Right lobe of liver (tissue), 6 donors: ENCODE data around the gene KCNIP1. TPM values are rescaled to one million over a fixed set of nuclear protein-coding genes. Genes with fewer than 3 reads are reported as not detected.
A peak's percentile ranks its signal among the peaks of the same experiment; 100 is the strongest.

ENCODE experiments used
- ATAC-seq, 4 donors: fragments of 200-7000 bp; cut with Tn5 transposase; one replicate each; pipeline ENCODE4 v1.9.1; 2020; ENCODE audit warnings: mild to moderate bottlenecking in 4 of 4, moderate library complexity in 4 of 4
- DNase-seq, 3 donors: peaks; one replicate each; pipeline ENCODE4 v3.0.0-alpha.2; 2020
- H3K27ac ChIP-seq, 3 donors: fragments of 200-600 bp; one replicate each; pipeline ENCODE4 v1.8.0; 2022
- H3K27me3 ChIP-seq, 2 donors: fragments of 200-600 bp; one replicate each; pipeline ENCODE4 v1.8.0; 2022
- H3K36me3 ChIP-seq, 4 donors: fragments of 200-600 bp; sonication (generic) in 1 of 4; one replicate each; pipeline versions ENCODE4 v1.5.1 to v1.8.0; 2017 to 2022; ENCODE audit warnings: control low read depth in 1 of 4
- H3K4me1 ChIP-seq, 4 donors: fragments of 200-600 bp; sonication (generic) in 1 of 4; one replicate each; pipeline versions ENCODE4 v1.5.1 to v1.8.0; 2017 to 2022; ENCODE audit warnings: control low read depth in 1 of 4
- H3K4me3 ChIP-seq, 3 donors: fragments of 200-600 bp; one replicate each; pipeline ENCODE4 v1.8.0; 2022
- H3K9me3 ChIP-seq, 4 donors: fragments of 200-600 bp; sonication (generic) in 1 of 4; one replicate each; pipeline versions ENCODE4 v1.5.1 to v1.8.0; 2017 to 2022; ENCODE audit warnings: control low read depth in 1 of 4
- CTCF ChIP-seq, 4 donors: fragments of 200-600 bp in 3 of 4; fragments of 450-650 bp in 1 of 4; IDR thresholded peaks; one replicate each; pipeline versions ENCODE4 v1.5.1 to v1.8.0; 2016 to 2022; ENCODE audit warnings: antibody characterized with exemption in 4 of 4, mild to moderate bottlenecking in 2 of 4
- POLR2A ChIP-seq: fragments of 450-650 bp; IDR thresholded peaks from one replicate; pipeline ENCODE4 v1.6.1; 2017; ENCODE audit warnings: antibody characterized with exemption, mild to moderate bottlenecking
- WGBS: methylation state at CpG from one replicate; pipeline ENCODE4 v1.1.6; 2018; ENCODE audit warnings: low coverage, low lambda C conversion rate; ENCODE audit not compliant: insufficient coverage; ENCODE audit errors: missing lambda C conversion rate; 5-methylcytosine and 5-hydroxymethylcytosine counted together
- intact Hi-C, 2 donors: fragments of 100-400 bp; cut with DNase I; formaldehyde crosslinking; loops; one replicate each; pipeline versions ENCODE4 v1.11.2 to v1.14.1; 2022
- total RNA-seq, 6 experiments: library from RNA; depleted of rRNA in 2 of 6; stranded (reverse); fragments of >200 nt in 2 of 6; fragmentation: NEBNext Ultra II Directional in 3 of 6; extraction: Animal tissue kit (Norgen Biotek cat#: 25700) in 3 of 6; gene quantifications; one replicate each; pipeline versions ENCODE4 v1.1.0 to v1.2.4, GENCODE V29; 2016 to 2023
- donor health status: DM: no; HTN: yes; CAD: no.
- donor health status: DM: no; HTN: no; CAD: no.
- donor health status: DM: no; HTN: no; CAD: no.
- donor health status: DM: no; HTN: yes; CAD: no.
- donor health status: DM: no; HTN: yes; CAD: no.

Gene KCNIP1
- total RNA-seq, 6 experiments from 2014 or later = 0.56 TPM; not detected in 5

- 44% methylated on average over 3 of the region's 3 CpGs for WGBS
- Histone ChIP-seq H3K27ac (no peak overlapping the region), H3K9me3 (no peaks in the 10 kb centered on the region), H3K4me1 (no peaks in the 10 kb centered on the region), H3K4me3 (no peak overlapping the region), H3K36me3 (no peaks in the 10 kb centered on the region), H3K27me3 (no peaks in the 10 kb centered on the region)
- TF ChIP-seq POLR2A = no peak
- no peak for TF ChIP-seq CTCF (IDR thresholded peaks at IDR 0.05)
- ATAC-seq = no peak
- DNase-seq = no peak
- intact Hi-C loops = no loop called here
These were observed 218.5 kb downstream of the KCNIP1 start for GRCh38 chr5:170722316-170722715.

GRCh38 chr5:170731052-170731451 lies 227.2 kb downstream of the KCNIP1 start:
- 71% methylated on average over 1 of the region's 1 CpG for WGBS
- intact Hi-C loops = no loop called here
- H3K27me3 ChIP-seq = no peaks in the 10 kb centered on the region

GRCh38 chr5:170732685-170733084 lies 228.9 kb downstream of the KCNIP1 start:
- Histone ChIP-seq H3K9me3 (no peaks in the 10 kb centered on the region), H3K27ac (no peak overlapping the region), H3K4me3 (no peak overlapping the region), H3K36me3 (no peaks in the 10 kb centered on the region), H3K4me1 (no peaks in the 10 kb centered on the region), H3K27me3 (no peaks in the 10 kb centered on the region)
- no peak for ATAC-seq
- no peak for DNase-seq
- TF ChIP-seq POLR2A (no peak), CTCF (IDR thresholded peaks at IDR 0.05) (no peak)
- WGBS = 26% methylated on average over 2 of the region's 2 CpGs
- intact Hi-C loops = no loop called here

More at GRCh38 chr5:170731052-170731451, 227.2 kb downstream of the KCNIP1 start:
- Histone ChIP-seq H3K4me1 (no peaks in the 10 kb centered on the region), H3K36me3 (no peaks in the 10 kb centered on the region), H3K4me3 (no peak overlapping the region), H3K9me3 (no peaks in the 10 kb centered on the region), H3K27ac (no peak overlapping the region)
- DNase-seq (no peak), ATAC-seq (no peak)
- TF ChIP-seq POLR2A = no peak
- TF ChIP-seq CTCF (IDR thresholded peaks at IDR 0.05) = no peak

- no peaks in the 10 kb centered on the region for H3K27me3 ChIP-seq
- no peaks in the 10 kb centered on the region for H3K9me3 ChIP-seq
- no peaks in the 10 kb centered on the region for H3K4me1 ChIP-seq
- no peak overlapping the region for H3K4me3 ChIP-seq
- H3K27ac ChIP-seq = no peak overlapping the region
- no peaks in the 10 kb centered on the region for H3K36me3 ChIP-seq
- ATAC-seq (no peak), DNase-seq (peak in 1 of 3 donors; percentile 14)
- no peak for TF ChIP-seq POLR2A
- TF ChIP-seq CTCF (IDR thresholded peaks at IDR 0.05) = no peak
- intact Hi-C loops = no loop called here
- WGBS = 40% methylated on average over 3 of the region's 3 CpGs
These were observed 233.1 kb downstream of the KCNIP1 start for GRCh38 chr5:170736966-170737365.

GRCh38 chr5:170737591-170737990 lies 233.8 kb downstream of the KCNIP1 start:
- no CpG with 5 or more reads among the region's 1 CpG for WGBS
- no peak for ATAC-seq
- no peaks in the 10 kb centered on the region for H3K9me3 ChIP-seq
- no peak overlapping the region for H3K27ac ChIP-seq
- H3K4me3 ChIP-seq = no peak overlapping the region
- DNase-seq = no peak
- TF ChIP-seq CTCF (IDR thresholded peaks at IDR 0.05) (no peak), POLR2A (no peak)
- intact Hi-C loops = no loop called here
- H3K36me3 ChIP-seq = no peaks in the 10 kb centered on the region
- H3K27me3 ChIP-seq = no peaks in the 10 kb centered on the region
- H3K4me1 ChIP-seq = no peaks in the 10 kb centered on the region
